A549 (cell line): ENCODE results near the gene MEF2A. TPM values are rescaled to one million over a fixed set of nuclear protein-coding genes. Genes with fewer than 3 reads are reported as not detected.
A peak's percentile ranks its signal among the peaks of the same experiment; 100 is the strongest.

ENCODE experiments used
- ATAC-seq, 2 experiments: fragments of 200-7000 bp in 1 of 2; fragments of >200 bp in 1 of 2; cut with Nextera tagmentation in 1 of 2; cut with Tn5 transposase in 1 of 2; 3 replicates each; pipeline versions ENCODE4 v1.8.0 to v1.9.1; 2018 to 2020; ENCODE audit warnings: mild to moderate bottlenecking in 1 of 2, moderate library complexity in 1 of 2
- CTCF ChIA-PET: fragments of 300-600 bp; sonication (Branson Sonifier 250); formaldehyde crosslinking; extraction: SDS; loops from one replicate; lab custom pipeline; 2021; ENCODE audit warnings: antibody characterized with exemption, inconsistent platforms; lab: Yijun Ruan, JAX
- POLR2A ChIA-PET: fragments of 350-600 bp; formaldehyde crosslinking; extraction: SDS; loops from one replicate; lab custom pipeline; 2021; ENCODE audit warnings: antibody characterized with exemption, inconsistent platforms; lab: Yijun Ruan, JAX
- DNase-seq, 2 experiments: peaks; one replicate each; pipeline versions ENCODE4 v3.0.0 to v3.0.0-alpha.2; 2011 to 2016; ENCODE audit warnings: low read depth in 1 of 2, low spot score in 1 of 2
- FAIRE-seq: peaks from 2 replicates; lab custom pipeline; 2011; peaks lifted over from hg19 to GRCh38; lab: Jason Lieb, UNC
- H3K27ac ChIP-seq, 2 experiments: fragments of >200 bp; sonication (Bioruptor Twin); formaldehyde crosslinking; 3 replicates each; pipeline ENCODE4 v1.5.1; 2016 to 2017
- H3K4me1 ChIP-seq: fragments of >200 bp; sonication (Bioruptor Twin); formaldehyde crosslinking; 3 replicates; pipeline ENCODE4 v1.6.1; 2016
- H3K4me2 ChIP-seq: fragments of >200 bp; sonication (Bioruptor Twin); formaldehyde crosslinking; 3 replicates; pipeline ENCODE4 v1.6.1; 2016
- H3K4me3 ChIP-seq: fragments of >200 bp; sonication (Bioruptor Twin); formaldehyde crosslinking; 3 replicates; pipeline ENCODE4 v1.5.1; 2016
- H3K9me3 ChIP-seq: fragments of >200 bp; sonication (Bioruptor Twin); formaldehyde crosslinking; 3 replicates; pipeline ENCODE4 v1.6.1; 2016
- BCL3 ChIP-seq: fragments of >200 bp; sonication (Bioruptor Twin); formaldehyde crosslinking; IDR thresholded peaks from 3 replicates; pipeline ENCODE4 v1.6.1; 2016
- CBX2 ChIP-seq: fragments of 200-600 bp; sonication (generic); IDR thresholded peaks from 2 replicates; pipeline ENCODE4 v1.6.1; 2016; ENCODE audit warnings: low read depth, mild to moderate bottlenecking, borderline replicate concordance
- CBX8 ChIP-seq: fragments of 200-600 bp; sonication (generic); IDR thresholded peaks from 2 replicates; pipeline ENCODE4 v1.6.1; 2016
- CEBPB ChIP-seq, 2 experiments: fragments of >200 bp in 1 of 2; sonication (Bioruptor Twin) in 1 of 2; formaldehyde crosslinking in 1 of 2; IDR thresholded peaks; 2 replicates each; pipeline ENCODE4 v1.6.1; 2012 to 2016
- CHD2 ChIP-seq: fragments of 150-350 bp; IDR thresholded peaks from 2 replicates; pipeline ENCODE4 v1.6.1; 2014; ENCODE audit warnings: low read length; ENCODE audit not compliant: partially characterized antibody
- E2F6 ChIP-seq: IDR thresholded peaks from 2 replicates; pipeline ENCODE4 v1.6.1; 2012; ENCODE audit warnings: low read depth, borderline replicate concordance
- EHMT2 ChIP-seq: fragments of 200-600 bp; sonication (generic); IDR thresholded peaks from 2 replicates; pipeline ENCODE4 v1.6.1; 2016; ENCODE audit warnings: antibody characterized with exemption, low read depth, mild to moderate bottlenecking, moderate library complexity
- FOSL2 ChIP-seq, 2 experiments: fragments of 450-650 bp in 1 of 2; fragments of >200 bp in 1 of 2; sonication (Bioruptor Twin) in 1 of 2; formaldehyde crosslinking; IDR thresholded peaks; 2 replicates each; pipeline versions ENCODE4 v1.5.0 to v1.6.1; 2016 to 2020; ENCODE audit warnings: mild to moderate bottlenecking in 1 of 2, moderate library complexity in 1 of 2
- GATA3 ChIP-seq: IDR thresholded peaks from 2 replicates; pipeline ENCODE4 v1.6.1; 2012; ENCODE audit warnings: borderline replicate concordance
- HDAC2 ChIP-seq: fragments of 200-600 bp; sonication (generic); IDR thresholded peaks from 2 replicates; pipeline ENCODE4 v1.6.1; 2016
- HOXB13 ChIP-seq: fragments of 250-450 bp; sonication (Bioruptor Pico); IDR thresholded peaks from 2 replicates; pipeline ENCODE4 v1.5.0; 2020; ENCODE audit warnings: low read depth, mild to moderate bottlenecking, moderate library complexity
- JUN ChIP-seq, 2 experiments: fragments of >200 bp; sonication (Bioruptor Twin); formaldehyde crosslinking; IDR thresholded peaks; 2 replicates in 1 of 2; 3 replicates in 1 of 2; pipeline ENCODE4 v1.6.1; 2016 to 2017
- JUNB ChIP-seq: fragments of >200 bp; sonication (Bioruptor Twin); formaldehyde crosslinking; IDR thresholded peaks from 2 replicates; pipeline ENCODE4 v1.6.1; 2016
- MAFK ChIP-seq: fragments of 450-650 bp; IDR thresholded peaks from 2 replicates; pipeline ENCODE4 v1.6.1; 2014; ENCODE audit not compliant: partially characterized antibody
- MYC ChIP-seq: IDR thresholded peaks from 2 replicates; pipeline ENCODE4 v1.6.1; 2012; ENCODE audit warnings: mild to moderate bottlenecking, inconsistent platforms, low read length, improper control_type of control experiment, borderline replicate concordance
- NFE2L2 ChIP-seq: fragments of 150-350 bp; conservative IDR thresholded peaks from 2 replicates; pipeline ENCODE4 v1.6.1; 2014; ENCODE audit warnings: low read length
- NPAS2 ChIP-seq: fragments of 250-450 bp; sonication (Bioruptor Pico); IDR thresholded peaks from 2 replicates; pipeline ENCODE4 v1.8.0; 2022; ENCODE audit warnings: mild to moderate bottlenecking, moderate library complexity, borderline replicate concordance
- POLR2AphosphoS2 ChIP-seq: conservative IDR thresholded peaks from 2 replicates; pipeline ENCODE4 v1.6.1; 2012; ENCODE audit warnings: low read length, improper control_type of control experiment, inconsistent platforms
- RAD21 ChIP-seq, 2 experiments: fragments of >200 bp in 1 of 2; sonication (Bioruptor Twin) in 1 of 2; formaldehyde crosslinking in 1 of 2; IDR thresholded peaks in 1 of 2; conservative IDR thresholded peaks in 1 of 2; 2 replicates in 1 of 2; 3 replicates in 1 of 2; pipeline ENCODE4 v1.6.1; 2012 to 2018; ENCODE audit warnings: inconsistent platforms in 1 of 2
- REST ChIP-seq: fragments of 200-600 bp; sonication (generic); IDR thresholded peaks from 2 replicates; pipeline ENCODE4 v1.6.1; 2016; ENCODE audit warnings: antibody characterized with exemption, mild to moderate bottlenecking, moderate library complexity
- SREBF2 ChIP-seq: fragments of 450-650 bp; IDR thresholded peaks from 2 replicates; pipeline ENCODE4 v1.6.1; 2014; ENCODE audit warnings: mild to moderate bottlenecking, moderate library complexity
- ZFP36 ChIP-seq: fragments of 450-650 bp; IDR thresholded peaks from 2 replicates; pipeline ENCODE4 v1.6.1; 2014; ENCODE audit warnings: borderline replicate concordance; ENCODE audit not compliant: partially characterized antibody
- WGBS: methylation state at CpG from one replicate; pipeline ENCODE4 v1.1.6; 2017; ENCODE audit errors: missing lambda C conversion rate; 5-methylcytosine and 5-hydroxymethylcytosine counted together
- polyA plus RNA-seq, 4 experiments: library from polyadenylated mRNA; depleted of rRNA in 3 of 4; stranded (reverse); fragments of >200 nt; fragmentation: RNase III in 1 of 4; extraction: RNeasy Plus Mini Kit Qiagen cat#74134 plus additional on column Dnase treatment in 1 of 4; gene quantifications; 2 replicates in 3 of 4; 3 replicates in 1 of 4; pipeline ENCODE4 v1.2.3, GENCODE V29; 2011 to 2017
- TF ChIP-seq, protein P1 (sequence below): IDR thresholded peaks from 2 replicates; pipeline ENCODE4 v1.6.1; 2012

The MEF2A gene
- polyA plus RNA-seq, 2 of the 4 experiments (the other 2 are of a cell fraction) = 15.0 to 43.4 TPM

GRCh38 chr15:99686290-99686689 is 120.5 kb downstream of the MEF2A start:
- Histone ChIP-seq H3K4me2 (no peak overlapping the region), H3K4me3 (no peak overlapping the region), H3K9me3 (peaks cover 13% of the 10 kb centered on the region), H3K4me1 (peaks cover 9% of the 10 kb centered on the region; the same call in 2 of the 3 replicates), H3K27ac (no peak overlapping the region)
- no peak for TF ChIP-seq FOSL2 (IDR thresholded peaks at IDR 0.05)
- no peak for TF ChIP-seq FOSL2 (CRISPR knock-in tag; IDR thresholded peaks at IDR 0.05)
- no peak for TF ChIP-seq CHD2
- no peak for TF ChIP-seq EHMT2
- no peak for TF ChIP-seq MAFK
- no peak for TF ChIP-seq CEBPB (IDR thresholded peaks at IDR 0.05)
- TF ChIP-seq CBX2 = no peak
- TF ChIP-seq POLR2AphosphoS2 = no peak
- TF ChIP-seq ZFP36 = no peak
- no peak for TF ChIP-seq JUN (IDR thresholded peaks at IDR 0.05)
- no peak for TF ChIP-seq CBX8
- TF ChIP-seq NPAS2 (CRISPR knock-in tag) = no peak
- no peak for TF ChIP-seq HDAC2
- ATAC-seq (no peak), DNase-seq (no peak), FAIRE-seq (no peak)
- WGBS = 95% methylated on average over 1 of the region's 1 CpG
- ChIA-PET POLR2A (no interaction called here), CTCF (interaction anchor here (2.4 kb wide), 1 partner anchor 18 kb away, joined by 23 read pairs; no protein-coding TSS in a partner anchor)

- Histone ChIP-seq H3K4me1 (no peaks in the 10 kb centered on the region), H3K27ac (no peak overlapping the region), H3K4me3 (no peak overlapping the region), H3K4me2 (no peak overlapping the region), H3K9me3 (no peaks in the 10 kb centered on the region)
- FAIRE-seq (no peak), DNase-seq (no peak), ATAC-seq (no peak)
- 97% methylated on average over 3 of the region's 3 CpGs for WGBS
- TF ChIP-seq HOXB13 (CRISPR knock-in tag) = no peak
- TF ChIP-seq JUNB = no peak
- no peak for TF ChIP-seq E2F6
- no peak for TF ChIP-seq BCL3
- no peak for TF ChIP-seq ZFP36
- no peak for TF ChIP-seq NFE2L2
- no peak for TF ChIP-seq GATA3
- TF ChIP-seq MYC = no peak
- TF ChIP-seq, protein P1, sequence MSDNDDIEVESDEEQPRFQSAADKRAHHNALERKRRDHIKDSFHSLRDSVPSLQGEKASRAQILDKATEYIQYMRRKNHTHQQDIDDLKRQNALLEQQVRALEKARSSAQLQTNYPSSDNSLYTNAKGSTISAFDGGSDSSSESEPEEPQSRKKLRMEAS = no peak
- no peak for TF ChIP-seq CEBPB (IDR thresholded peaks at IDR 0.05)
- ChIA-PET POLR2A (no interaction called here), CTCF (interaction anchor here (1.2 to 2.1 kb wide), 3 partner anchors 8 to 406 kb away, joined by 4 to 16 read pairs (median 6); no protein-coding TSS in a partner anchor)
Measured at GRCh38 chr15:99692825-99693224, 127.0 kb downstream of the MEF2A start.

DNA sequence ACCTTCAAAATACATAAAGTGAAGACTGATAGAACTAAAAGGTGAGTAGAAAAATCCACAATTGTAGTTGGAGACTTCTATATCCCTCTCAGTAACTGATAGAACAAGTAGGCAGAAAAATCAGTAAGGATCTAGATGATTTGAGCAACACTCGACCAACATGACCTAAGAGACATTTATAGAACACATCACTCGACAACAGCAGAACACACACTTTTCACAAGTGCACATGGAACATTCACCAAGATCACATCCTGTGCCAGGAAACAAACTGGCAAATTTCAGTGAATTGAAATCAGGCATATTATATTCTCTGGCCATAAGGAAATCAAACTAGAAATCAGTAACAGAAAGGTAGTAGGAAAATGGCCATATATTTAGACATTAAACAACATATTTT is 130.3 kb downstream of the MEF2A start:
- no peak for DNase-seq
- H3K27ac ChIP-seq = no peak overlapping the region
- H3K9me3 ChIP-seq = no peaks in the 10 kb centered on the region
- no peaks in the 10 kb centered on the region for H3K4me1 ChIP-seq
- POLR2A ChIA-PET = no interaction called here
- CTCF ChIA-PET = interaction anchor here (1.2 to 1.8 kb wide), 4 partner anchors 8 to 426 kb away, joined by 3 to 13 read pairs (median 6); no protein-coding TSS in a partner anchor
- no peak overlapping the region for H3K4me3 ChIP-seq
- no peak for TF ChIP-seq RAD21 (conservative IDR thresholded peaks at IDR 0.05 in 1 of 2, IDR thresholded peaks at IDR 0.05 in 1 of 2)
- no peak for TF ChIP-seq E2F6
- TF ChIP-seq SREBF2 = no peak
- no peak for TF ChIP-seq REST
- no peak for TF ChIP-seq MYC
- no peak for TF ChIP-seq BCL3
- no peak for TF ChIP-seq EHMT2
- no peak for TF ChIP-seq CHD2
- no peak for ATAC-seq
- H3K4me2 ChIP-seq = no peak overlapping the region
- FAIRE-seq = peak; percentile 94
- WGBS = 82% methylated on average over 2 of the region's 2 CpGs
